HL-60/S4 treated with retinoic acid at 250 ng/mL for 4 days and 3 days (cell line): Measurements from ENCODE around the gene ELFN1.

ENCODE experiments used
- in situ Hi-C: fragments of 300-500 bp; cut with MboI; formaldehyde crosslinking; loops from 2 replicates; pipeline ENCODE4 v1.7.0; 2022; ENCODE audit warnings: low sequenced_read_pairs

The ELFN1 gene

GRCh38 chr7:1663223-1663622 is 6.9 kb upstream of the ELFN1 start:
- in situ Hi-C loops: no loop called here

- in situ Hi-C loops: no loop called here
Measured at GRCh38 chr7:1663857-1664651, 6.0 kb upstream of the ELFN1 start.

- in situ Hi-C loops: no loop called here
Measured at GRCh38 chr7:1664711-1665548, 5.1 kb upstream of the ELFN1 start.

GRCh38 chr7:1665549-1666316 is 4.3 kb upstream of the ELFN1 start:
- in situ Hi-C loops: no loop called here

- in situ Hi-C loops: no loop called here
Measured at GRCh38 chr7:1666317-1666822, 3.7 kb upstream of the ELFN1 start.

GRCh38 chr7:1666823-1667565 is 3.1 kb upstream of the ELFN1 start:
- in situ Hi-C loops: no loop called here

- in situ Hi-C loops: no loop called here
Measured at GRCh38 chr7:1667566-1668395, 2.3 kb upstream of the ELFN1 start.

GRCh38 chr7:1668396-1669063 is 1.5 kb upstream of the ELFN1 start:
- in situ Hi-C loops: no loop called here

- in situ Hi-C loops: no loop called here
Measured at GRCh38 chr7:1669064-1669951, 769 bp upstream of the ELFN1 start.

- in situ Hi-C loops: no loop called here
Measured at GRCh38 chr7:1670894-1671593, 967 bp downstream of the ELFN1 start.

GRCh38 chr7:1671594-1672451 is 1.7 kb downstream of the ELFN1 start:
- in situ Hi-C loops: no loop called here

GRCh38 chr7:1672851-1673486 is 2.9 kb downstream of the ELFN1 start:
- in situ Hi-C loops: no loop called here

GRCh38 chr7:1673581-1674118 is 3.6 kb downstream of the ELFN1 start:
- in situ Hi-C loops: no loop called here

- in situ Hi-C loops: no loop called here
Measured at GRCh38 chr7:1674161-1675035, 4.3 kb downstream of the ELFN1 start.
